ENCODE measurements around the gene CDK6.

GRCh38 chr7:92835261-92835850 lies 1.0 kb downstream of the CDK6 start:
- TF ChIP-seq, protein P1, sequence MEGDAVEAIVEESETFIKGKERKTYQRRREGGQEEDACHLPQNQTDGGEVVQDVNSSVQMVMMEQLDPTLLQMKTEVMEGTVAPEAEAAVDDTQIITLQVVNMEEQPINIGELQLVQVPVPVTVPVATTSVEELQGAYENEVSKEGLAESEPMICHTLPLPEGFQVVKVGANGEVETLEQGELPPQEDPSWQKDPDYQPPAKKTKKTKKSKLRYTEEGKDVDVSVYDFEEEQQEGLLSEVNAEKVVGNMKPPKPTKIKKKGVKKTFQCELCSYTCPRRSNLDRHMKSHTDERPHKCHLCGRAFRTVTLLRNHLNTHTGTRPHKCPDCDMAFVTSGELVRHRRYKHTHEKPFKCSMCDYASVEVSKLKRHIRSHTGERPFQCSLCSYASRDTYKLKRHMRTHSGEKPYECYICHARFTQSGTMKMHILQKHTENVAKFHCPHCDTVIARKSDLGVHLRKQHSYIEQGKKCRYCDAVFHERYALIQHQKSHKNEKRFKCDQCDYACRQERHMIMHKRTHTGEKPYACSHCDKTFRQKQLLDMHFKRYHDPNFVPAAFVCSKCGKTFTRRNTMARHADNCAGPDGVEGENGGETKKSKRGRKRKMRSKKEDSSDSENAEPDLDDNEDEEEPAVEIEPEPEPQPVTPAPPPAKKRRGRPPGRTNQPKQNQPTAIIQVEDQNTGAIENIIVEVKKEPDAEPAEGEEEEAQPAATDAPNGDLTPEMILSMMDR (conservative IDR thresholded peaks at IDR 0.05; ENCODE audit: low read depth, low read length): no peak
- TF ChIP-seq EZH2 (IDR thresholded peaks at IDR 0.05; ENCODE audit: low read length, unreplicated experiment): no peak
